Stimulated activated CD4-positive, alpha-beta T cell treated with anti-CD3 and anti-CD28 coated beads, Interleukin-15, amount 100 ng/mL, for 1 hour (primary cell): ENCODE data around the gene FCRL3.
"Not testable (repeated sequence)": the region's sequence is repeated elsewhere in the genome, so short reads cannot be mapped to it uniquely, and the experiment has no call there.

Source experiments
- DNase-seq, 2 donors: peaks; one replicate each; pipeline ENCODE4 v3.0.0-alpha.2; 2020; ENCODE audit warnings: low read depth in 1 of 2, low spot score in 1 of 2

FCRL3 gene

DNA sequence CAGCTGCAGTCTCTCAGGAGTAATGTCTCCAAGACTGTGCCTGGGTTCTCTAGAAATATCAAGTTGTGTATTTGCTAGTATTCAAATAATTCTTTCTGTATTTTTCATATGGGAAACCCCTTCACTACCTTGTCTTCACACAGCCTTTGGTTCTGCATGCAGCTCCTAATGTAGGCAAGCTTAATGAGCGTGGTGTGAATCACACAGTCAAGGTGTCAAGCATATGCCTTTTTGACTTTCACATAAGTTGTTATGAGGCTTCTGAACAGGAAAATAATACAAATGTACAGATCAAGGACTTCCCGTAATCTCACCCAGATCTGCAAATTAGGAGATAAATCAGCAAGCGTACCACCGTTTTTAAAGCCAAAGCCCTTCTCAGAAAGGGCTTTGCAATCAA, at the start of gene FCRL3:
Gene FCRL3, minus strand, starts transcription at position 38 of the 400 bp plus-strand sequence. CDS start 280 bp downstream, outside the sequence.
- DNase-seq, result no peak

DNA sequence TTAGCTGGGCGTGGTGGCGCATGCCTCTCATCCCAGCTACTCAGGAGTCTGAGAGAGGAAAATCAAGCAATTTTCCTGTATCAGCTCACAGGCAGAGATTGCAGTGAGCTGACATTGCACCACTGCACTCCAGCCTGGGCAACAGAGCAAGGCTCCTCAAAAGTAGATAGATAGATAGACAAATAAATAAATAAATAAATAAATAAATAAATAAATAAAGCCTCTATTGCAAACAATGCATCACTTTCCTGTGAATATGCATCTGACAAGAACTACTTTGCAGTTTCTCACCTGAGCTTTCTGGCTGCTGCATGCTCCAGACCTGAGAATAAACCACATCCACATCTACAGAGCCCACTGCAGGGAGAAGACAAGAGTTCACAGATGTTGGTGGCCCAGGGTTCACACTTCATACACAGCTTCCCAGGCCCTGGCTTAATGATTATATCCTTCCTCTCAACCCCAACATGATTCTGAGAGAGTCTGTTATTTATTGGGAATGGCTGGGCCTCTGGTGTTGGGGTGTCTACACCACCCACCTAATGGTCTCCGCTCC, 47.8 kb upstream of the FCRL3 start:
- no peak for DNase-seq

GRCh38 chr1:157739229-157739901, 38.8 kb upstream of the FCRL3 start:
- DNase-seq, result no peak

- DNase-seq, result not testable (repeated sequence)
Measured at GRCh38 chr1:157735991-157736390, 35.4 kb upstream of the FCRL3 start.

DNA sequence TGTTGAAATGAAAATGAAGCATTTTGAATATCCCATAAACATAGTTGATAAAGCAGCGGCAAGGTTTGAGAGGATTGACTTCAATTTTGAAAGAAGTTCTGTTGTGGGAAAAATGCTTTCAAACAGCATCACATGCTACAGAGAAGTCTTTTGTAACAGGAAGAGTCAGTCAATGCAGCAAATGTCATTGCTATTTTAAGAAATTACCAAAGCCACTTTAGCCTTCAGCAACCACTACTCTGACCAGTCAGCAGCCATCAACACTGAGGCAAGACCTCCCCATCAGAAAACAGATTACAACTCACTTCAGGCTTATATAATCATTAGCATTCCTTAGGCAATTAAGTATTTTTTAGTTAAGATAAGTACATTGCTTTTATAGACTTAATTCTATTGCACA, 33.8 kb upstream of the FCRL3 start:
- no peak for DNase-seq

DNA sequence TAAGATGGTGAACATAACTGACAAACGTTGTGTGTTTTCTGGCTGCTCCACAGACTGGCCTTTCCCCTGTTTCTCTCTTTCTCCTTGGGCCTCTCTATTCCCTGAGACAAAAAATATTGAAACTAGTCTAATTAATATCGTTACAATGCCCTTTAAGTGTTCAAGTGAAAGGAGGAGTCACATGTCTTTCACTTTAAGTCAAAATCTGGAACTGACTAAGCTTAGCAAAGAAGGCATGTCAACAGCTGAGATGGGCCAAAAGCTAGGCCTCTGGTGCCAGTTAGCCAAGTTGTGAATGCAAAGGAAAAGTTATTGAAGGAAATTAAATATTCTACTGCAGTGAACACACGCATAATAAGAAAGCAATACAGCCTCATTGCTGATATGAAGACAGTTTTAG, 32.2 kb upstream of the FCRL3 start:
- no peak for DNase-seq

GRCh38 chr1:157725221-157725577, 24.6 kb upstream of the FCRL3 start:
- DNase-seq, result no peak

DNA sequence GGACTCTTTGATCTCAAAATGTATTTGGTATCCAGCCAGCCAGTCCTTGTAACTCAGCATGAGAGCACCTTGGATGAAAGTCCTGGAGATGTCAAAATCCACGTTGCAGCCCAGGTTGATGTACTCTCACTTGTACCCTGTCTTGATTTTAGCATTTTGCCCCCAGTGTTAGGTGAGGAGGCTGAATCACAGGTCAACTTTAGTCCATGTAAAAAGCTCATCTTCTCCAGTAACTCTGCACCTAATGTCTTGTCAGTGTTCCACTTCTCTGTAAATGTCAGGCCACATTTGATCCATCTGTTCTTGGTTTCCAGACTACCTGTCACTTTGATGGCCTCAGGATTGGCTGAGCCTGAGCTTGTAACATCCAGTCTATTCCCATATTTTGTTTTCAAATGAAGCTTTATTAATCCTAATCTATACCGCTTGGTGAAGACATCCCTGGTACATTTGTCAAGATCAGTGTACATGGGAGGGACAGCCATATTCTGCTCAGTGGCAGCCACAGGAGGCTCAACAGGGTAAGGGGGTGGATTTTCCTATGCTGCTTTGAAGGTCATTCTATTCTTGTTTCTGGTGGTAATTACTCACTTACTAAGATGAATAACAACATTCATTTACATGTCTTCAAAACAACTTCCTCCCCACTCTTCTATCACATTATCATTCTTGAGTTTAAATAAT, 24.1 kb upstream of the FCRL3 start:
- DNase-seq, result no peak

GRCh38 chr1:157723157-157723556, 22.6 kb upstream of the FCRL3 start:
- no peak for DNase-seq

DNA sequence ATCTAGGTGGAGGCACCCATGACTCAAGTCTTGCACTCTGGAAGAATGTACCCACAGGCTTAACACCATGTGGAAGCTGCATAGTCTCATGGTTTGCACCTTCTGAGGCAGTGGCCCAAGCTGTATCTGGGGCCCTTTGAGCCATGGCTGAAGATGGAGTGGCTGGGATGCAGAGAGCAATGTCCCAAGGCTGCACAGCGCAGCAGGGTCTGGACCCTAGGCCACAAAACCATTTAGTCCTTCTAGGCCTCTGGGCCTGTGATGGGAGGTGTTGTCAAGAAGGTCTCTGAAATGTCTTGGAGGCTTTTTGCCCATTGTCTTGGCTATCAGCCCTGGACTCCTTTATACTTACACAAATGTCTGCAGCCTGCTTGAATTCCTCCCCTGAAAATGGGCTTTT, 21.4 kb upstream of the FCRL3 start:
- no peak for DNase-seq

DNA sequence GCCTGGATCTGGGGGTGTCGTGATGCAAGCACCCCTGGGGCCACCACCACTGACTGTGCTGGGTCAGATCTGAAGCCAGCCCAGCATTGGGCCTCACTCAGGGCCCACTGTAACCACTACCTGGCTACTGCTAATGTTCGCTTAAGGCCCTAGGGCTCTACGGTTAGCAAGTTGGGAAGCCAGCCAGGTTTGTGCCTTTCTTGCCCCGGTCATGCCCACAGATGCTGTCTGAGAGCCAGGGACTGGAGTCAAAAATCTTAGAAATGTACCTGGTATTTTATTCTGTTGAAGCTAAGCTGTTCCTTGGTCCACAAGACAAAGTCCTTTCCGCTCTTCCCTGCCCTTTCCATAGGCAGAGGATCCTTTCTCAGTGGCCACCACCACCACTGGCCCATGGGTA, 15.2 kb upstream of the FCRL3 start:
- no peak for DNase-seq

- no peak for DNase-seq
Measured at GRCh38 chr1:157711802-157712201, 11.2 kb upstream of the FCRL3 start.

GRCh38 chr1:157704878-157705277, 4.3 kb upstream of the FCRL3 start:
- no peak for DNase-seq

GRCh38 chr1:157703981-157704380, 3.4 kb upstream of the FCRL3 start:
- DNase-seq, result no peak

- DNase-seq, result no peak
Measured at GRCh38 chr1:157702308-157702825, 1.8 kb upstream of the FCRL3 start.

- DNase-seq, result no peak
Measured at GRCh38 chr1:157700305-157700704, 264 bp downstream of the FCRL3 start.

DNA sequence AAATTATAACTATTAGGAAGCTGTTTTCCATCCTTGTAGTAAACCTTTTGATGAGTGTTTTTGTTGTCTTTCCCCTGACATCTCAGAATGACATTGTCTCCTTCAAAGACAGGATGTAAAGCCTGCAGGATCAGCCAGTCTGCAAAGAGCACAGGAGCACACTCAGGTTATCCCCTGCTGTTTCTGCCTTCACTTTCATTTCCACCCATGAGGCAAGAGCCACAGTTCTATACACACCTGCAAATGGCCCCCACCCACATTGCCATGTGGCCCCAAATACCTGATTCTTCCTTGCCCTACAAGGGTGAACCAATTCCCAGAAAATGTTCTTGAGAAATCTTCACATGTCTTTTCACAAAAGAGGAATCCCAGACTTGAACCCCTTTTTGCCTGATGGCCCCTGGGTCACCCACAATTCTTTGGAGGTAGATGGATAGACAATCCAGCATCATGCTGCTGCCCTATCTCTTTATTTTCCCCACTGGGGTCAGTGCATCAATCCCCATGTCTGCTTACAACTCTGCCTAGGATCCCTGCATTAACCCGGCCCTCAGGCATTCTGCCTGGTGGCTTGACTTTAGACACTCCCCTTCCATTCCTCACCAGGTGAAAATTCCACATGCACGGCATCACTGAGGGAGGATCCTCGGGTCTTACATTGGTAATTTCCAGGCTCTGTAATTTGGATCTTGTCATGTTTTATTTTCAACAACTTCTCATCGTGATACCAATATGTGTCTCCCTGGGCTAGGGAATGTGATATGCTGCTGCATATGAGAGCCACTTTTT, 2.6 kb downstream of the FCRL3 start:
- DNase-seq, result no peak

DNA sequence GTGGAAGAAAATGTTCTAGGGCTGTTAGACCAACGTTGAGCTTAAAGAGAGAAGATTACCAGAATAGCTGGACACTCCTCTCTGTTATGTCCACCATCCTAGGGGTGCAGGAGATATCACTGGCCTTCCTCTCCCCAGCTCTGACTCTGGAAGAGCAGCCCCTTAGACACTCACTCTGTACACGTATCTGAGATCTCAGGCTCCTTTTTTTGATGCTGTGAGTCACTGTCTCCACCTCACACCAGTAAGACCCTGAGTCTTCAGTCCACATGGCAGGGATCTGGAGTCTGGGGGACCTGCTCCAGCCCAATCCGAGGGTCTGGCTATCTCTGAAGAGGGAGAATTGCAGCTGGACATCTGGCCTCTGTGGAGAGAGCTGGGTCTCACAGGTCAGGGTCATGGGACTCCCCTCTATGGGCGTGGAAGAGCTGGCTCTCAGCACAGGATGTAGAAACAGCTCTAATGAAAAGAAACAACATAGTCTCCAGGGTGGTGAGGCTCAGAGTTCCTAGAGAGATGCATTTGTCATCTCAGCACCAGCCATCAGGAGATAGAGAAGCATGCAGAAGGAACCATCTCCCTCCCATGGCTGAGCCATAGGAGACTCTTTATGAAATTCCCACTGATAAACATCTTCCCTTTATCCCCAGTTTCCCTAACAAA, 3.5 kb downstream of the FCRL3 start:
- DNase-seq, result no peak

GRCh38 chr1:157695417-157695816, 5.2 kb downstream of the FCRL3 start:
- no peak for DNase-seq

DNA sequence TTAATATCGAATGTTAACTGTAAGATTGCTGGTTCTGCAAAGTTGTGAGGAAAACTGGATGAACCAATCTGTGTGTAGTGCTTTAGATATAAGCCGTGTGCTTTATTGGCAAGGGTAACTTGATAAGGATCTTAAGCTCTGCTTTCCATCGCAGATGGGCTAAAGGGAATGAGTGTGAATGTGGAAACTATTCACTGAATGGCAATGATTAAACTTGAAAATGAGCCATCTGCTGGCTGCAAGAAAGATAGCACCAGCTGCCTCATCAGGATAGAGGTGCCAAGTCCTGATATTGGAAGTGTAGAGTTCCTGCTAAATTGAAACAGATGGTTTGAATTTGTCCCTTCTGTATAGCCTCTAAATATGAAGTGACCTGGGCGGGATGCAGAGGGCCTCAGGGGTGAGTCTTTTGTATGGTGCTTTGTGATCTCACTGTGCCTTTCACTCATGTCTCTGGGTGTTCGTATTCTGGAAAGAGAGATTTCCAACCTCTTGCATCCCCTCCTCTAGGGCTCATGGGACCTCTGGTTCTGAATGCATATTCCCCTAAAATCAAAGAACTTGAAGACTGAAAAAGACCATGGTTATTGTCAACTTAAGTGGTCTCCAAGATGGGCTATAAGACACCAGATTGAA, 9.2 kb downstream of the FCRL3 start:
- DNase-seq, result no peak
